ENCODE measurements around the gene CUL5.

DNA sequence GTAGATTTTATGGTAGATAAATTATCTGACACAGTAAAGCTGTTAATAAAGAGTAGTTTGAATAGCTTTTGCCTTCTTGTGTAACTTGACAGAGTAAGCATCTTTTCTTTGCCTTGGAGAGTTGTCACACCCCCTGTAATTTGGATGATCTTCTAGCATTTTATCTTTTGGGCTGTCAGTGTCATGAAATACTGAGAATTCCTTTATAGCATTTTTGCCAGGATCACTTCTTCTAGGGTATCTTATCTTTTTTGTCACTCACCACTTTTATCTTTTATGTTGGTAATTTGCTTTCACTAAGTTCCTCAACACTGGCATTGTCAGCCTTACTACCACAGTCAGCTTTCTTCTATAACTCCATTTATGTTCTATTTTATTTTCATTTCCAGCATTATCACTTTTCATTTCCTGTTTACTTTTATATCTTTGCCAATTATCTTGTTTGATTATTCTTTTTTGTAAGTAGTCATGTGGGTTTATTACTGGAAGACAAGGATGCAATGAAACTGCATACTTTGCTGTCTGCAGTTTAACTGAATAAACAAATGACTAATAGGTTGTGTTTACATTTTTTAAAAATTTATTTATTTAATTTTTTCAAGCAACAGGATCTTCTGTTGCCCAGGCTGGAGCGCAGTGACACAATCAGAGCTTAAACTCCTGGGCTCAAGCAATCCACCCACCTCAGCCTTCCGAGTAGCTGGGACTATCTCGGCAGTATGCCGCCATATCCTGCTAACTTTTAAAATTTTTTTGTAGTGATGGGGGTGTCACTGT, 84.6 kb downstream of the CUL5 start:
- TF ChIP-seq, protein P1, sequence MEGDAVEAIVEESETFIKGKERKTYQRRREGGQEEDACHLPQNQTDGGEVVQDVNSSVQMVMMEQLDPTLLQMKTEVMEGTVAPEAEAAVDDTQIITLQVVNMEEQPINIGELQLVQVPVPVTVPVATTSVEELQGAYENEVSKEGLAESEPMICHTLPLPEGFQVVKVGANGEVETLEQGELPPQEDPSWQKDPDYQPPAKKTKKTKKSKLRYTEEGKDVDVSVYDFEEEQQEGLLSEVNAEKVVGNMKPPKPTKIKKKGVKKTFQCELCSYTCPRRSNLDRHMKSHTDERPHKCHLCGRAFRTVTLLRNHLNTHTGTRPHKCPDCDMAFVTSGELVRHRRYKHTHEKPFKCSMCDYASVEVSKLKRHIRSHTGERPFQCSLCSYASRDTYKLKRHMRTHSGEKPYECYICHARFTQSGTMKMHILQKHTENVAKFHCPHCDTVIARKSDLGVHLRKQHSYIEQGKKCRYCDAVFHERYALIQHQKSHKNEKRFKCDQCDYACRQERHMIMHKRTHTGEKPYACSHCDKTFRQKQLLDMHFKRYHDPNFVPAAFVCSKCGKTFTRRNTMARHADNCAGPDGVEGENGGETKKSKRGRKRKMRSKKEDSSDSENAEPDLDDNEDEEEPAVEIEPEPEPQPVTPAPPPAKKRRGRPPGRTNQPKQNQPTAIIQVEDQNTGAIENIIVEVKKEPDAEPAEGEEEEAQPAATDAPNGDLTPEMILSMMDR (IDR thresholded peaks at IDR 0.05; ENCODE audit: poor library complexity, severe bottlenecking): no peak
- no peak for TF ChIP-seq RAD21 (conservative IDR thresholded peaks at IDR 0.05)
